Measurements from ENCODE around the gene KRTAP10-4.

DNA sequence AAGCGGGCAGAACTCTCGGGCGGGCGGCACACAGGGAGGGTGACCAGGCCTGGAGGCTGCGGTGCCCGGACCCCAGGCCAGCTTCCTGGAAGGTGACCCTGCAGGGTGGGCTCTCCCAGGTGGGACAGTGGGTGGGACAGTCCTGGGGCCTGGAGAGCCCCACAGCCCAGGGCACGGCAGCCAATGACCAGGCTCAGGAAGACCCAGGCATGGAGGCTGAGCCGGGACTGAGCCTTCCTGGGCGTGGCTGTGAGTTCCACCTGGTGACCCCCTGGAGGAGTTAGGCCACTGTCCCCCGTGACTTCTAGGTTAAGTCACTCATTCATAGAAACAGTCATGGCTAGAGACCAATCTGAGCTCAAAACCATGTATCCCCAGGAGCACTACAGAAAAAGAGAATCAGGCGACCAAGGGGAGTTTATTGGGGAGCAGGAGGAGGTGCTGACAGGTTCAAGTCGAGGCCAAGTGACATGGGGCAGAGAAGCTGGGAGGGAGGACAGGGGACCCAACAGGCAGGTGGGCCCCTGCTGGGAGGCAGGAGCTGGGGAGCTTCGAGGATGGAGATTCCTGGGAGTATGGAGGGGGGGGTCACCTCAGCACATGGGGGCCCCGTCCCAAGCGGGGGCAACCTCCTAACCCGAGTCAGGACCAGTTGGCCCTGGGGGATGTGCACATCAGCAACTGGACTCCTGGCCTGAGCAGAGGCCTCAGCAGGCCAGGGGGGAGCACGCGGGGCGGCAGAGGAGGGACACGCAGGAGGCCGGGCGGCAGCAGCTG is 5.7 kb downstream of the KRTAP10-4 start:
- TF ChIP-seq, protein P1, sequence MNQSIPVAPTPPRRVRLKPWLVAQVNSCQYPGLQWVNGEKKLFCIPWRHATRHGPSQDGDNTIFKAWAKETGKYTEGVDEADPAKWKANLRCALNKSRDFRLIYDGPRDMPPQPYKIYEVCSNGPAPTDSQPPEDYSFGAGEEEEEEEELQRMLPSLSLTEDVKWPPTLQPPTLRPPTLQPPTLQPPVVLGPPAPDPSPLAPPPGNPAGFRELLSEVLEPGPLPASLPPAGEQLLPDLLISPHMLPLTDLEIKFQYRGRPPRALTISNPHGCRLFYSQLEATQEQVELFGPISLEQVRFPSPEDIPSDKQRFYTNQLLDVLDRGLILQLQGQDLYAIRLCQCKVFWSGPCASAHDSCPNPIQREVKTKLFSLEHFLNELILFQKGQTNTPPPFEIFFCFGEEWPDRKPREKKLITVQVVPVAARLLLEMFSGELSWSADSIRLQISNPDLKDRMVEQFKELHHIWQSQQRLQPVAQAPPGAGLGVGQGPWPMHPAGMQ (IDR thresholded peaks at IDR 0.05; ENCODE audit: borderline replicate concordance) = no peak
- TF ChIP-seq, protein P2, sequence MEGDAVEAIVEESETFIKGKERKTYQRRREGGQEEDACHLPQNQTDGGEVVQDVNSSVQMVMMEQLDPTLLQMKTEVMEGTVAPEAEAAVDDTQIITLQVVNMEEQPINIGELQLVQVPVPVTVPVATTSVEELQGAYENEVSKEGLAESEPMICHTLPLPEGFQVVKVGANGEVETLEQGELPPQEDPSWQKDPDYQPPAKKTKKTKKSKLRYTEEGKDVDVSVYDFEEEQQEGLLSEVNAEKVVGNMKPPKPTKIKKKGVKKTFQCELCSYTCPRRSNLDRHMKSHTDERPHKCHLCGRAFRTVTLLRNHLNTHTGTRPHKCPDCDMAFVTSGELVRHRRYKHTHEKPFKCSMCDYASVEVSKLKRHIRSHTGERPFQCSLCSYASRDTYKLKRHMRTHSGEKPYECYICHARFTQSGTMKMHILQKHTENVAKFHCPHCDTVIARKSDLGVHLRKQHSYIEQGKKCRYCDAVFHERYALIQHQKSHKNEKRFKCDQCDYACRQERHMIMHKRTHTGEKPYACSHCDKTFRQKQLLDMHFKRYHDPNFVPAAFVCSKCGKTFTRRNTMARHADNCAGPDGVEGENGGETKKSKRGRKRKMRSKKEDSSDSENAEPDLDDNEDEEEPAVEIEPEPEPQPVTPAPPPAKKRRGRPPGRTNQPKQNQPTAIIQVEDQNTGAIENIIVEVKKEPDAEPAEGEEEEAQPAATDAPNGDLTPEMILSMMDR (IDR thresholded peaks at IDR 0.05 in 2 of 3, conservative IDR thresholded peaks at IDR 0.05 in 1 of 3; ENCODE audit: control insufficient read depth in 2 of 3, extremely low read depth in 1 of 3, insufficient read depth in 1 of 3, low read depth in 3 of 3, low read length in 3 of 3) = no peak
- no peak for TF ChIP-seq TAF1 (IDR thresholded peaks at IDR 0.05; ENCODE audit: borderline replicate concordance, low read depth, low read length)
- TF ChIP-seq, protein P3, sequence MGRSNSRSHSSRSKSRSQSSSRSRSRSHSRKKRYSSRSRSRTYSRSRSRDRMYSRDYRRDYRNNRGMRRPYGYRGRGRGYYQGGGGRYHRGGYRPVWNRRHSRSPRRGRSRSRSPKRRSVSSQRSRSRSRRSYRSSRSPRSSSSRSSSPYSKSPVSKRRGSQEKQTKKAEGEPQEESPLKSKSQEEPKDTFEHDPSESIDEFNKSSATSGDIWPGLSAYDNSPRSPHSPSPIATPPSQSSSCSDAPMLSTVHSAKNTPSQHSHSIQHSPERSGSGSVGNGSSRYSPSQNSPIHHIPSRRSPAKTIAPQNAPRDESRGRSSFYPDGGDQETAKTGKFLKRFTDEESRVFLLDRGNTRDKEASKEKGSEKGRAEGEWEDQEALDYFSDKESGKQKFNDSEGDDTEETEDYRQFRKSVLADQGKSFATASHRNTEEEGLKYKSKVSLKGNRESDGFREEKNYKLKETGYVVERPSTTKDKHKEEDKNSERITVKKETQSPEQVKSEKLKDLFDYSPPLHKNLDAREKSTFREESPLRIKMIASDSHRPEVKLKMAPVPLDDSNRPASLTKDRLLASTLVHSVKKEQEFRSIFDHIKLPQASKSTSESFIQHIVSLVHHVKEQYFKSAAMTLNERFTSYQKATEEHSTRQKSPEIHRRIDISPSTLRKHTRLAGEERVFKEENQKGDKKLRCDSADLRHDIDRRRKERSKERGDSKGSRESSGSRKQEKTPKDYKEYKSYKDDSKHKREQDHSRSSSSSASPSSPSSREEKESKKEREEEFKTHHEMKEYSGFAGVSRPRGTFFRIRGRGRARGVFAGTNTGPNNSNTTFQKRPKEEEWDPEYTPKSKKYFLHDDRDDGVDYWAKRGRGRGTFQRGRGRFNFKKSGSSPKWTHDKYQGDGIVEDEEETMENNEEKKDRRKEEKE (IDR thresholded peaks at IDR 0.05) = no peak
- TF ChIP-seq RCOR1 (conservative IDR thresholded peaks at IDR 0.05; ENCODE audit: low read depth, low read length) = no peak
- TF ChIP-seq FOXK2 (IDR thresholded peaks at IDR 0.05) = no peak
- TF ChIP-seq CEBPB (IDR thresholded peaks at IDR 0.05; ENCODE audit: borderline replicate concordance in 1 of 2, low read depth in 2 of 2, low read length in 2 of 2) = no peak

Data from GM12878 (cell line).